HG02938 (cell line): Measurements from ENCODE around the gene SCN2A.

Source experiments
- ATAC-seq: cut with Tn5 transposase; IDR thresholded peaks from one replicate; pipeline ENCODE4 v1.9.1; 2021; ENCODE audit warnings: mild to moderate bottlenecking, moderate library complexity; ENCODE audit not compliant: unreplicated experiment

The SCN2A gene

DNA sequence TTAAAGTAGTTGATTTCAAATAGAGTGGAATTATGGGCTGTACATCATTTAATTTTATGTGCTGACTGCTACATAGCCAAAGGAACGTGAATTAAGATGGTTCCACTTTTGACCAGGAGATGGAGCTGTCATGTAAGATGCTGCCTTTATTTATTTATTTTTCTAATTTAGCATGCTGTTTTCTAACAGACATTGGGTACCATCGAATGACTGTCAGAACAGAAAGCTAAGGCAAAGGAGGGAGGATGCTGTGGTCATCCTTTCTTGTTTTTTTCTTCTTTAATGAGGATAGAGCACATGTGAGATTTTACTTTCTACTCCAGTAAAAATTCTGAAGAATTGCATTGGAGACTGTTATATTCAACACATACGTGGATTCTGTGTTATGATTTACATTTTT lies at the start of gene SCN2A:
Gene SCN2A (plus strand): TSS at position 185 of the 400 bp plus-strand sequence. CDS start 56,410 bp downstream, outside the sequence.
- peak; percentile 67 for ATAC-seq

- ATAC-seq, result no peak
Observed at GRCh38 chr2:165191096-165191728, 48.0 kb upstream of the SCN2A start.

DNA sequence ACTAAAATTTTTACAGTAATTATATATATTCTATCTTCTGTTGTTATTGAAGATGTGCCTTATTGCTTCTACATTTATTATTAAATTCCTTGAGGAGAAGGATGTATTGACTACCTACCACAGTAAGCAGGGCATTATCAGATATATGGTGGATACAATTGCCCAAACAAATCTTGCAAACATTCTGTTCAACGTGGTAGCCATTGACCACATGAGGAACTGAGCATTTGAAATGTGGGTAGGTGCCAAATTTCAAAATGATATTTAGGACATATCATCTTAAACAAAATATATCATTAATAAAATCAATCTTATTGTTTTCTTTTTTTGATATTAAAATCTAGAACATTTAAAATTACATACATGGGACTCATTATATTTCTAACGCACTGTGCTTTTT lies 46.5 kb upstream of the SCN2A start:
- ATAC-seq, result peak; percentile 40

DNA sequence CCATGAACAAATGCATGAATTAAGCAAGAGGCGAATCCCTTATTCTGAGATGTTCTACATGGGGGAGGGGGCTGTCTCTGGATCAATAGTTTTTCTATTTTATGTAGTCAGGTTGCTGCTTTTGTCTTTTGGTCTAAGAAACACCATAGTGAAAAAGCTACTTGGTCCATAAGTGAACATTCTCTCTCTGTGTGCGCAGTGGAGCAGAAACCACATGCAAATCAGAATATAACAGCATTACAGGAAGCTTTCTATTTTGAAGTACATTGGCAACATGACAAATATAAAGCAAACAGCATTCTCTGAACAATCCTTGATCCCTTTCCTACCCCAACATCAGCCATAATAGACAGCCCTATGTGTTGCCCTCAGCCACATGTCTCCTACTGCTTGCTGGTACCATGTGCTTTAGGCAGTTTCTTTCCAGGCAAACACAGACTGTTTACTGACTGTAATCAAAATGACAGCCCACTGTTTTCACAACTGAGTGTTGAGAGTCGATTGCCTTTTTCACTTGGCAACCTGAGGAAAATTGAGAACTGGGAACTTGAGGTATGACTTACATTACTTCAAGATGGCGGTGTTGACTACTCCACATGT lies 45.9 kb upstream of the SCN2A start:
- ATAC-seq, result peak; percentile 96

- no peak for ATAC-seq
Observed at GRCh38 chr2:165196411-165196810, 42.8 kb upstream of the SCN2A start.

DNA sequence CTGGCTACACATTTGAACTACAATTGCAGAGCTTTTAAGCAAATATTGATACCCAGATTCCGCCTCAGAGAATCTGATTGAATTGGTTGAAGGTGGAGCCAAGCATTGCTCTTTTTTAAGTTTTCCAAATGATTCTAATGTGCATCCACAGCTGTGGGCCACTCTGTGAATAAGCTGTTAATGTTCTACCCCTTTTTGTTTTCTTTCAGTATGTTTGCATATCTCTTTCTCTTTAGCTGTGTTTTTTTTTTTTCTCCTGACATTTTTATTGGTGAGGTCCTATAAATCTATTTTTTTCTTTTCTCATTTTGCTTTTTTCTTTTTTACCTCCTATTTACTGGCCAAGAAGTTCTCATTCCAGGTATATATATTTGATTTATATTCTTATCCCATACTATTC lies 41.9 kb upstream of the SCN2A start:
- no peak for ATAC-seq

GRCh38 chr2:165198181-165198580 lies 41.0 kb upstream of the SCN2A start:
- no peak for ATAC-seq

GRCh38 chr2:165202239-165202638 lies 37.0 kb upstream of the SCN2A start:
- no peak for ATAC-seq

DNA sequence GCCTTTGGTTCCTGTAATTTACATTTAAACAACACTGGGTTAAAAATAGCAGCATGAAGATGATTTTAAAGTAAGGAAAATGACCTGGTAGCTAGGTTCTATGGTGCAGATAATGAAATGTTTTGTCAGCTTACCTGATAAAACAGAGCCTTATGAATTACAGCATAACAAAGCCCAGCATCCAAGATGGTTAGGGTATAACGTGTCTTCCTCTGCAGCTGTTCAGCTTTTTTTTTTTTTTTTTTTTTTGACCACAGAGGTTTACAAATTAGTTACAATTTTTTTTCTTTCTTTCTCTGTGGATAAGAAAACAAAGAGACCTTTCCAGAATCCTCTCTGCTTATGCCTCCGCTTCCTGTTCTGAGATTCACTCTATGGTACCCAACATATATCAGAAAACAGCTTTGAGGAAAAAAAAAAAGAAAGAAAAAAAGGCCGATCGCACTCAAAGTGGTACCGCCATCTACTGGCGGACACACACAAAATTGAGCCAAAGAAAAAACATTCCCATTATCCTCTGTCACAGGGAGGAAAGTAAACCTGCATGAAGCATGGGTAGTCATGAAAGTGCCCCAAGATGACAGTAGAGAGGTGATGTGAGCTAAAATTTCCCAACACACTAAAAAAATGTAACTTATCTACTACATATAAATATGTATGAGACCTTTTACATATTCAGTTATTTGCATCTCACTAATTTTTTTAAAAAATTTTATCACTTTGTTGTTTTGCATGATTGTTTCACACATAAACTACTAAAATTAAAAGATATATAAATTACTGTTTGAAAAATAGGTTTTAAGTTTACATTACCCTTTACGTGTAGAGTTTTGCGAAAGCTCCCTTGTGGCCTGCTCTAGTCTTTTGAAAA lies 35.3 kb upstream of the SCN2A start, which contains the start of gene SCN3A:
Gene SCN3A (minus strand): TSS at position 362 of the 871 bp plus-strand sequence. CDS start 27,656 bp downstream, outside the sequence.
- ATAC-seq, result peak; percentile 52

DNA sequence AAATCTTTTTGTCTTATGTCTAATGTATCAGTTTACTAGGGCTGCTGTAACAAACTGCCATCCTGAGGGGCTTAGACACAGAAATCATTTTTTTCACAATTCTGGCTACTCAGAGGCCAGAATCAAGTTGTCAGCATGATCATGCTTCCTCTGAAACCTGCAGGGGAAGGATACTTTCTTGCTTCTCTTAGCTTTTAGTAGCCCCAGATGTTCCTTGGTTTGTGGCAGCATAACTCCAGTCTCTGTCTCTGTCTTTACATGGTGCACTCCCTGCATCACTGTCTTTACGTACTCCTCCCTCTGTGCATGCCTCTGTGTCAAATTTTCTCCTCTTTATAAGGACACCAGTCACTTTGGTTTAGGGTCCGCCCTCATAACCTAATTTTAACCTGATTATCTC lies 33.3 kb upstream of the SCN2A start:
- ATAC-seq, result no peak

- ATAC-seq, result no peak
Observed at GRCh38 chr2:165208094-165208493, 31.1 kb upstream of the SCN2A start.

- no peak for ATAC-seq
Observed at GRCh38 chr2:165214093-165214492, 25.1 kb upstream of the SCN2A start.

DNA sequence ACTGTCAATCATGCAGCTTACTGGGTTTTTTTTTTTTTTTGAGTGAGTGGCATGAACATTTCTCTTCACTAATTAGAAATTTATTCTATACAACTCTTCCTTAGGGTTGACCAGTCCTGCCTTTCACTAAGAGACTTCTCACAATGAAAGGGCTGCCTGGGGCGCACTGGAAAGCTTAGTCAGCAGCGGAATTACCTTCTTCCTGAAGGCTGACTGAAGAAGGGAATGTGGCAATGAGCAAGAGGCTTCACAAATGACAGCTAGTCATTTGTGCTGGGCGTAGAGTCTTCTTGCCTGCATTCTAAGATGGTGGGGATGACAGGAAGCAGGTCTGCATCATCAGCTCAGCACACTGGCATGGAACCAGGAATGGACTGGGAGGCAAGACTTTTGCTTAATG lies 19.7 kb upstream of the SCN2A start:
- no peak for ATAC-seq

GRCh38 chr2:165224941-165225340 lies 14.3 kb upstream of the SCN2A start:
- no peak for ATAC-seq

GRCh38 chr2:165227571-165227970 lies 11.6 kb upstream of the SCN2A start:
- ATAC-seq, result no peak

GRCh38 chr2:165237056-165237455 lies 2.2 kb upstream of the SCN2A start:
- no peak for ATAC-seq

DNA sequence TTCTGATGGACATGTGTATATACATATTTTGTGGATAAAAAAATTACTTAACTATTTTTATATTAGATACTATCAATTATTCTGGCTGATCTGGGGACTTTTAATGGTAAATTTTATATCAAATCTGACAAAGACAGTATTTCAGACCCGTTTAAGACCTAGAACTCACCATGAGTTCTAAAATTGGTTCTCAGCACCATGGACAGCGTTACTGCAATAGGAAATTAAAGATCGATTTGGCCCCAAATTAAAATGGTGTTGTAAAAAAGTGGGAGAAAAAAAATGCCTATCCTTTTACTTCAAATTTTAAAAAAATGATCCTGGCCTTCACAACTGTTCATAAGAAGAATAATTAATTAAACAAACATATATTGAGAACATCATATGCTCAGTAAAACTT lies 919 bp upstream of the SCN2A start:
- no peak for ATAC-seq

DNA sequence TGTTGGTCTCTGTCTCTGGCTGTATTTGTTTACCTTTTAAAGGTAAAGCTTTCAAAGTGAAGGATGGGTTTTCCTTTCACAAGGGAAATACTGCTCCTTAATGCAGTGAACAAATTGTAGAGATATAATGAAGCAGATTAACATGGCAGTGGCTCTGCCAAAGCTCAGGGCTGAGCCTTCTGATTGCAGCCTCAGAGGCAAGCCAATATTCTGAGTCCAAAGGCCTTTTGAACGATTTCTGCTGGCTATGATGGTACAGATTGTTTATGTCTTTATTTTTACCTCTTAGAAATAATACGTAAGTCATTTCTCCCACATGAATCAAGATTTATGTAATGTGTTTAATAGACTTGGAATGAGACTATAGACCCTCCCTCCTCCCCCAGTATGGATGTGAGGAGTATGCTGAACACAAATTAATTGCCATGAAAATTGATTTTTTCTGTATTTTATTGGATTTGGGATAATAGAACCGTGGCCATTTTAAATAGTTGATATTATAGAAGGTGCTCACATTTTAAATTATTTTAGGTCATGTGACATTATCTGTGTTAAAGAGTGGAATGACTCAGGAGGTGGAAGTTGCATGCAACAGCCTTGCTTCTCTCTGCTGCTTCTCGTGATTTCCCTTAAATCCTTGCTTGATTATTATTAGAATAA lies 772 bp downstream of the SCN2A start:
- no peak for ATAC-seq

GRCh38 chr2:165240916-165241315 lies 1.7 kb downstream of the SCN2A start:
- no peak for ATAC-seq

- no peak for ATAC-seq
Observed at GRCh38 chr2:165245081-165245793, 6.0 kb downstream of the SCN2A start.

GRCh38 chr2:165248238-165248637 lies 9.0 kb downstream of the SCN2A start:
- ATAC-seq, result no peak
